ENCODE data around the gene IL37.
"Not testable (repeated sequence)": the region's sequence is repeated elsewhere in the genome, so short reads cannot be mapped to it uniquely, and the experiment has no call there.

Gene IL37

DNA sequence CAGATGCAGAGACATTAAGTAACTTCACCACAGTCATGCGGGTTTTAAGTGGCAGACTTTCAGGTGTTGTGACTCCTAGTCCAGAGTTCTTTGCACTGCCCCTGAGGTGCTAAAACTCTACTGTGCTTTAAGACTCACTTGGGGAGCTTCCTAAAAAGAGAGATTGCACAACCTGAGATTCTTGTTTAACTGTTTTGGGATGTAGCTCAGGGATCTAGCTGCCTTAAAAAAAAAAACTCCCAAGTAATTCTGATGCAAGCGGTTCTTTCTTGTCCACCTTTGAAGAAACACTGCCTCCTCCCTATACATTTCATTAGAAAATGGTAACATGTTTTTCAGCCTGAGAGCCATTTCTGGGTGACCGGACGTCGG is 13.0 kb downstream of the IL37 start:
- DNase-seq = no peak

DNA sequence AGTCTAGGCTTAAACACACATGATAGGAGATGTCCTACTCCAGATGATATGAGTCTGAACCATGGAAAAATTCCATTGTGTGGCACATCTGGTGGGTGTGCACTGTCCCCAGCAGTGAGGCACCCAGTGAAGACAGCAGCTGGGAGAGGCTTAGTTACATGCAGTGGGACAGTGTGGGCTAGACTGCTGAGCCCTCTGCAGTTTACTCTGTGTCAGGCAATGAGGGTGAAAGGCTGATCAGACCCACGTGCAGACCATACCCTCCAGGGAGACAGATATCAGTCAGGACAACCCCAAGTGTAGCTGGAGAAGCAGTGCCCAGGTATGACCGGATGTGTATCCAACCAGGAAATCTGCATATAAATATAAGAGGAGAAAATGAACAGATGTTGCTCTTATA is 13.4 kb downstream of the IL37 start:
- DNase-seq = no peak

GRCh38 chr2:112924821-112925220 is 13.9 kb downstream of the IL37 start:
- DNase-seq = no peak

- DNase-seq = no peak
Observed at GRCh38 chr2:112926707-112927106, 15.7 kb downstream of the IL37 start.

- DNase-seq = no peak
Observed at GRCh38 chr2:112927745-112928144, 16.8 kb downstream of the IL37 start.

DNA sequence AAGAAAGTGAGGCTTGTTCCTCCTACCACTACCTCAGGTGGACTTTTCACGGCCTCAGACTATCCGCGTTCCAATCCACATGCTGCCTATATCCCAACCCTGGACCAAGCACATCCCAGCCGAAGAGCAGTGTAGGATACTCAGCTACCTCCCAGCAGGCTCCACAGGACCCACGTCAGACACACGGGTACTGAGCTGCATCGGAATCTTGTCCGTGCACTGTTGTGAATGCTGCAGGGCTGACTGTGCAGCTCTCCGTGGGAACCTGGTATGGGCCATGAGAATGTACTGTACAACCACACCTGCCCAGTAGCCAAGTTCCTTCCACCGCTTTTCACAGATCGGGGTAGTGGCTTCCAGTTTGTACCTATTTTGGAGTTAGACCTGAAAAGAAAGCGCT is 22.3 kb downstream of the IL37 start:
- DNase-seq = no peak

- DNase-seq = not testable (repeated sequence)
Observed at GRCh38 chr2:112934117-112934516, 23.2 kb downstream of the IL37 start.

DNA sequence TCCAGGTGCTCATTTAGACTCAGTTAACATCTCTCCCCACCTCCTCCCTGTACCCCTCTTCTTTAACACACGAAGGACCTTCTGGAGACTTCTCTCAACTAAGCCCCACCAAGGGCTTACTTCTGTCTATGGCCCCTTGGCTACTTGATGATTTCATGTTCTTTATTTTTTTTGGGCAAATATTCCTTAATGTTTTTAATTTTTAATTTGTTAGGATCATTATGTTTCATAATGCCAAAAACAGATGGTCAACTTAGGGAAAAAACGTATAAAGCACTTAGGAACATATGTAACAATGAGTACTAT is 25.9 kb downstream of the IL37 start:
- no peak for DNase-seq

DNA sequence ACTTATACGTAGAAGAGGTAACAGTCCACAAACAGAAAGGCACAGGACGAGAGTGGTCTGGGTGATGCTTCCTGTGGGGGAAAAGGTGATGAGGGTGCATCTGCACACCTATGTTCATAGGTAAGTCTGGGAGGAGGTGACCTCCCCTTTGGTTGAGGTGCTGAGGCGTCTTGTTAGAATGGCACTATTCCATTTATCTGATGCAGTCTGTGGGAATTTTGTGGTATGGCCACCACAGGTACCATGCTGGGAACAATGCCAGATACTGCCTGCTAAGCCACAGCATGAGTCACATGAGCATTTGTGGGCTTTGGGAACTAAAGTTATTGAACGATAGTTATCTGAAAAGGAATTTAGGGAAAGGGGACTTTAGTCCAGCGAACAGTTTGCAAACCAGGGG is 27.9 kb downstream of the IL37 start:
- DNase-seq = no peak

GRCh38 chr2:112939425-112939824 is 28.5 kb downstream of the IL37 start:
- no peak for DNase-seq

DNA sequence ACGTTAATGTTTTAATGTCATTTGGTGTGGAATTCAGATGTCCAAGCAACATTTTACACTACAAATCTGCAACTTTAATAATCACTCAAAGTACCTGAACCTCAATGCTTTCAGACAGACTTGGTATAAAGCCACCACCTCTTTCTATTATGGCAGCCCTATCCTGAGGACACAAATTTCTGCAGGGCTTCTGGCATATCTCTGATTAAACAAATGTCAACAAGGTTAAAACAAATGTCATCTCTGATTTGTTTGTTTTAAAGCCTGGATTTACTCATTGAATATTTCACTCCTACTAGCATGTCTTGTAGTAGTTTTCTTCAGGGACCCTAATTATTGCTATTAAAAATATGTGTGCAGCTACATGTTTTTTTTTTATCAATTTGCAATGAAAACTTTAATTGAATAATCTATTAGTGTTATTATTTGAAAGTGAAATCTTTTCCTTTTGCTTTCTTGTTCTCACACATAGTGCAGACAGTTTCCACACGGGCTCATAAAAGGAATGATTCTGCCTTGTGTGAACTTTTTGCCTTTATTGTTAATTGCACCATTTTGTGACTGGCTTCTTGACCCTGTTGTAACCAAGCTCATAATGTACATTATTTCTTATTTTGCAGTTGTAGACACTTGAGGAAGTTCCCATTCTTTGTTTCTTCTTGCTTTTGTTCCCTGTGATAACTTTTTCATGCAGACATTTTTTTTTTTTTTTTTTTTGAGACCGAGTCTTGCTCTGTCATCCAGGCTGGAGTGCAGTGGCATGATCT is 30.1 kb downstream of the IL37 start:
- DNase-seq = no peak

GRCh38 chr2:112941753-112942653 is 31.0 kb downstream of the IL37 start:
- DNase-seq = peak; percentile 78 to 85

GRCh38 chr2:112942654-112943002 is 31.7 kb downstream of the IL37 start:
- no peak for DNase-seq

- no peak for DNase-seq
Observed at GRCh38 chr2:112944971-112945370, 34.0 kb downstream of the IL37 start.

DNA sequence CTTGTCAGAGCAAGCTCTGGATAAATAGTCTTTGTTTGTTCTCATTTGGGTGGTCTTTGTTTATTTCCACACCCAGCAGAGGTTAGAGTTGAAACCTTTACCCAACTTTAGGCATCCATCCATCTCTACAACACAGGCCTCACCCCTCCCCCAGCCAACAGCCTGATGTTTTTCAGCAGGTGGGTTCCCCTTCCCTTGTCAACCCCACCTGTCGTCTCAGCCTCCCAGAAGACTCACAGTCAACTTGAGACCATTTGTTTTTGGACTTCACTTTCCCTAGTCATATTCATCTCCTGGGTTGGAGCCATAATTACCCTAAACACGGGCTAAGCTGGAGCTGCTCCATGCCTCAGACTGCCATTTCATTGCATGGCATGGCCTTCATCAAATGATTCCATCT is 35.1 kb downstream of the IL37 start:
- DNase-seq = no peak

DNA sequence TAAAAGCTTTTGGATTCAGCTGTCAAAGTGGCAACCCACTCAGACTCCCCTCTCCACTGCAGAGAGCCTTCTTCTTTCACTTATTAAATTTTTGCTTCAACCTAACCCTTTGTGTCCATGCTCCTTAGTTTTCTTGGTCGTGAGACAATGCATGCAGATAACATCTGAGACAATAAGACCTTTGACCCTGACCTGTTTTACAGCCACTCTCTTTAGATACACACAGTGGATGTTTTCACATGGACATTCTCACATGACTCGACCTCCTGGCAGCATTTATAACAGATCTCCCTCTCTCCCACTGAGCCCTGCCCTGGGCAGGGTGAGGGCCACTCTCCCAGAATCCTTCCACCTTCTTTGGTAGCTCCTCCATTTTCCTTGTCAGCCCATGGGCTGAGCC is 36.4 kb downstream of the IL37 start:
- no peak for DNase-seq

DNA sequence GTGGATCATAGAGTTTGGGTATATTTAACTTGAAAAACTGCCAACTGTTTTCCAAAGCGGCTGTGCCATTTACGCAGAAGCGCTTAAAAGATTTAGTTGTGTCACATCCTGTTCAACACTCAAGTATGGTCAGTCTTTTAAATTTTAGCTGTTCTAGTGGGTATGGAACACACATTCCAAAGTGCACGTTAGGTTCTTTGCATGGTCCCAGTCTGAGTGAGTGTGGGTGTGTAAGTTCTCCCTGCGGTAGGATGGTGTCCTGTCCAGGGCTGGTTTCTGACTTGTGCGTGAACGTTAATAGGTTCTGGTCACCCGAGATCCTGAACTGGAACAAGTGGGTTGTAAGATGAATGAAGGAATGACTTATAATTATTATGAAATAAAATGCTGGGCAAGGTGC is 38.5 kb downstream of the IL37 start:
- no peak for DNase-seq

GRCh38 chr2:112954364-112954763 is 43.4 kb downstream of the IL37 start:
- DNase-seq = no peak

DNA sequence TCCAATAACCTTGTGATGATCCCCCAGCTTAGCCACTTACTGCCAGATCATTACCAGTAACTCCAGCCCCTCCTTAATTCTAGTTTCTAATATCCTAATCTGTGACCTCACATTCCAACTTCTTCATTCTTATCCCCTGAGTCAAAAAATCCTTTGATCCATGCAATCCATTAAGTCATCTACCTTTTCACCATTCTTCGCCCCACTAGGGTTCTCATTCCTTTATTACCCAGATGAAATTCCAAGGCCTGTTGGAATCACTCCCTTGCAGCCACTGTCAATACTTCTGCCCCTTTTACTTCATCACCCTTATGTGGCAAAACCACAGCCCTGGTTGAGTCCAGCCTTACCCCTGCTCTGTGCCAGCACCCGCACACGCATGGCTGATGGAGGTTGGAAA is 46.5 kb downstream of the IL37 start:
- no peak for DNase-seq

DNA sequence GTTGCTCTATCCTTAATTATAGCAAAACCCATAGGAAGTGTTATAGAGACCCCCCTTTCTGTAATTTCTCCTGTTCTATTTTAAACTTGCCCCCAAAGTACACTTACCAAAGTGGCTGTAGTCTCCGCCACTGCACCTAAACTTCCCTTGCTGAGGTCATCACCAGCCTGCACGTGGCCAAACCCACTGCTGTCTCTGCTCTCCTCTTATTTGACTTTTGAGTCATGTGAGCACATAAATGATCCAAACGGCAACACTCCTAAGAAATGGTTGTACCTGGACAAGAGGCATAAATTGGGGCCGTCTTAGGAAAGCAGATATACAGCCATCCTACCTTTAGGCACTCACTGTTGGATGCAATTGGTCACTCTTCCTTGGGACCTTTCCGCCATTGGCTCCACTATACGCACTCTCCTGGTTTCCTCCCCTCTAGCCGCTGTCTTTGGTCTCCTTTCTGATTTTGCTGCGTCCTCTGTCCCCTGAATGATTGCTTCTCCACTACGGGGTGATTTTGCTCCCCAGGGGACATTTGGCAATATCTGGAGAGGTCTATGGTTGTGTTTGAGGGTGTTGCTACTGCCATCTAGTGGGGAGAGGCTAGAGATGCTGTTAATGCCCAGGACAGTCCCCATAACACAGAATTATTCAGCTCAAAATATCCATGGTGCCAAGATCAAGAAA is 47.6 kb downstream of the IL37 start:
- peak; percentile 21 to 34 for DNase-seq

GRCh38 chr2:112959109-112959812 is 48.3 kb downstream of the IL37 start:
- no peak for DNase-seq

DNA sequence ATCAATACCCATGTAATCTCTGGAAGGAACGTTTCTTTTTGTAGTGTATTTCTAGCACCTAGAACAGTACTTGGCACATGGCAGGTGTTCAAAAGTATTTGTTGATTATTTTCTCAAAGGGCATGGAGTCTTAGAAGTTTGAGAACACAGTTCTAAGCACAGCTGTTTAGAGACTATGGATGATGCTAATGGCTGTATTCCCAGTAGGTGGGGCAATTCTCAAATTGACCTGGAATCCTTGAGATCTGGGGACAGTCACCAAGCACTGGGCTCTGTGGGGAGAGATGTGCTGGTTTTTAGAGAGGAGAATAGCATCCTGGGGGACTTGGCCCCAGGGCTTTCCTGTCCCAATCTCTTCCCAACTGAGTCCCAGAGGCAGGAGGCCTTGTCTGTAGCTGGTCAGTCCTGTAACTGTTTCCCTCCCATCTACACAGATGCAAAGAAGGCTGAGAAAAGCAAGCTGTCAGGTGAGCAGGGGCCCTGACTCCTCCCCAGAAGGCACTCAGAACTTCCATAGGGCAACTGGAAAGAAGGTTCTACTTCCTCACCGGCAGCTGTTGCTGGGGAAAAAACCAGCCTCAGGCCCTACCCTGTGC is 49.4 kb downstream of the IL37 start:
- DNase-seq = no peak

Data from activated CD4-positive, alpha-beta T cell treated with anti-CD3 and anti-CD28 coated beads, Interleukin-2, amount 50 U/mL, for 48 hours (primary cell).